ENCODE results near the gene DAP.

GRCh38 chr5:10797261-10797660 is 36.2 kb upstream of the DAP start:
- TF ChIP-seq, protein P1, sequence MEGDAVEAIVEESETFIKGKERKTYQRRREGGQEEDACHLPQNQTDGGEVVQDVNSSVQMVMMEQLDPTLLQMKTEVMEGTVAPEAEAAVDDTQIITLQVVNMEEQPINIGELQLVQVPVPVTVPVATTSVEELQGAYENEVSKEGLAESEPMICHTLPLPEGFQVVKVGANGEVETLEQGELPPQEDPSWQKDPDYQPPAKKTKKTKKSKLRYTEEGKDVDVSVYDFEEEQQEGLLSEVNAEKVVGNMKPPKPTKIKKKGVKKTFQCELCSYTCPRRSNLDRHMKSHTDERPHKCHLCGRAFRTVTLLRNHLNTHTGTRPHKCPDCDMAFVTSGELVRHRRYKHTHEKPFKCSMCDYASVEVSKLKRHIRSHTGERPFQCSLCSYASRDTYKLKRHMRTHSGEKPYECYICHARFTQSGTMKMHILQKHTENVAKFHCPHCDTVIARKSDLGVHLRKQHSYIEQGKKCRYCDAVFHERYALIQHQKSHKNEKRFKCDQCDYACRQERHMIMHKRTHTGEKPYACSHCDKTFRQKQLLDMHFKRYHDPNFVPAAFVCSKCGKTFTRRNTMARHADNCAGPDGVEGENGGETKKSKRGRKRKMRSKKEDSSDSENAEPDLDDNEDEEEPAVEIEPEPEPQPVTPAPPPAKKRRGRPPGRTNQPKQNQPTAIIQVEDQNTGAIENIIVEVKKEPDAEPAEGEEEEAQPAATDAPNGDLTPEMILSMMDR (IDR thresholded peaks at IDR 0.05 in 4 of 5, conservative IDR thresholded peaks at IDR 0.05 in 1 of 5) = no peak
- no peak for TF ChIP-seq POLR2A (IDR thresholded peaks at IDR 0.05)
